MCF 10A (cell line): ENCODE data around the gene C3orf49. TPM values are rescaled to one million over a fixed set of nuclear protein-coding genes. Genes with fewer than 3 reads are reported as not detected.

Experiments used
- BruUV-seq: library from RNA; stranded (reverse); fragments of 400-500 nt; replicated peaks from 2 replicates; lab custom pipeline; 2021; lab: Mats Ljungman, UMichigan
- CTCF ChIA-PET: fragments of 300-600 bp; sonication (Branson Sonifier 250); formaldehyde crosslinking; extraction: SDS; loops from one replicate; lab custom pipeline; 2021; ENCODE audit warnings: antibody characterized with exemption, inconsistent platforms; lab: Yijun Ruan, JAX
- POLR2A ChIA-PET: fragments of 300-600, 350-650 bp; sonication (Branson Sonifier 250); formaldehyde crosslinking; extraction: SDS; loops from one replicate; lab custom pipeline; 2020; ENCODE audit warnings: antibody characterized with exemption, inconsistent platforms; lab: Yijun Ruan, JAX
- DNase-seq: peaks from one replicate; pipeline ENCODE4 v3.0.0-alpha.2; 2018; ENCODE audit not compliant: unreplicated experiment
- H3K27ac Mint-ChIP-seq: one replicate; pipeline ENCODE4 v1.8.0; 2022; ENCODE audit warnings: mild to moderate bottlenecking, low read depth, mixed read lengths; ENCODE audit not compliant: unreplicated experiment
- H3K27me3 Mint-ChIP-seq: one replicate; pipeline ENCODE4 v1.8.0; 2022; ENCODE audit warnings: mixed read lengths; ENCODE audit not compliant: insufficient read depth, unreplicated experiment
- H3K36me3 Mint-ChIP-seq: one replicate; pipeline ENCODE4 v1.8.0; 2022; ENCODE audit warnings: mild to moderate bottlenecking, moderate library complexity, mixed read lengths; ENCODE audit not compliant: insufficient read depth, unreplicated experiment
- H3K4me1 Mint-ChIP-seq: one replicate; pipeline ENCODE4 v1.8.0; 2022; ENCODE audit warnings: mixed read lengths; ENCODE audit not compliant: insufficient read depth, unreplicated experiment
- H3K4me3 Mint-ChIP-seq: one replicate; pipeline ENCODE4 v1.8.0; 2022; ENCODE audit warnings: mild to moderate bottlenecking, moderate library complexity, mixed read lengths; ENCODE audit not compliant: unreplicated experiment
- H3K9me3 Mint-ChIP-seq: one replicate; pipeline ENCODE4 v1.8.0; 2022; ENCODE audit warnings: mixed read lengths; ENCODE audit not compliant: unreplicated experiment
- CTCF ChIP-seq: fragments of 200-600 bp; IDR thresholded peaks from one replicate; pipeline ENCODE4 v1.8.0; 2022; ENCODE audit warnings: antibody characterized with exemption, mild to moderate bottlenecking; ENCODE audit not compliant: unreplicated experiment
- intact Hi-C: fragments of 100-400 bp; cut with micrococcal nuclease; formaldehyde crosslinking; loops from 2 replicates; pipeline ENCODE4 v1.14.1; 2022
- total RNA-seq: library from RNA; stranded (reverse); gene quantifications from 2 replicates; pipeline ENCODE4 v1.2.3, GENCODE V29; 2022

Gene C3orf49
- total RNA-seq, 1 experiment from 2014 or later, result not detected

DNA sequence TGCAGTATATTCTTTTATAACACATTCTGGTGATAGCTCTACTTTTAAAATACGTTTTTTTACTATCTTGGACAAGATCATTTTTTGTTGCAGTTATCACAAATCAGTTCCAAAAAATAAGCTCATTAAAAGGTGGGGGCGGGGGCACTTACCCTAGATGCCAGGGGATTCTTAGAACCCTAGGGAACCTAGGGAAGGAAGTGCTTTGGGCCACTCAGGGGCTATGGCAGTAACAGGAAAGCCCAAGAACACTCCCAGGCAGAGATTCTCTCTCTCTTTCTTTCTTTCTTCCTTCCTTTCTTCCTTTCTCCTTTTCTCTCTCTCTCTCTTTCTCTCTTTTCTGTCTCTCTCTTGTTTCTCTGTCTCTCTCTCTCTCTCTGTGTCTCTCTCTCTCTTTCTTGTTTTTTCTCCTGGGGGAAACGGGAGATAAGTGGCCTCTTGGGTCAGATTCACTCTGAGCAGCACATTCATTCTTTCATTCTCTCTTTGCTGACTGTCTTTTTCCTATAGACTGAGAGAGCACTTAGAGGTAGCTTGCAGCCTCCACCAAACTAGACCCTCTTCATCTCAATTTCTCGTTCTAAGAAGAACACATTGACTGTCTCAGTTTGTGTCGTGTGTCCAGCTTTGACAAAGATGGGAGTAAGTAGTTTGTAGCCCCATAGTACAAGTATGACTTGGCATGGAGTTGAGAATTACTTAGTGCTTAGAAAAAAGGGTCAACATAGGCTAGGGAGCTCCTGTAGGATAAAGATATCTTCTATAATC is 76.5 kb downstream of the C3orf49 start:
- no peak overlapping the region for H3K4me3 Mint-ChIP-seq
- TF ChIP-seq CTCF, result no peak
- ChIA-PET POLR2A (interaction anchor here (1.1 to 1.6 kb wide), 2 partner anchors 12 to 18 kb away, joined by 3 read pairs; no protein-coding TSS in a partner anchor), CTCF (interaction anchor here (0.6 kb wide), 2 partner anchors 9 to 114 kb away, joined by 3 to 4 read pairs; no protein-coding TSS in a partner anchor)
- BruUV-seq, result no TSS peak
- no peak for DNase-seq
- H3K36me3 Mint-ChIP-seq, result peaks cover 25% of the 10 kb centered on the region
- no peaks in the 10 kb centered on the region for H3K27me3 Mint-ChIP-seq
- peaks cover 6% of the 10 kb centered on the region for H3K4me1 Mint-ChIP-seq
- intact Hi-C loops, result no loop called here
- H3K27ac Mint-ChIP-seq, result no peak overlapping the region
- H3K9me3 Mint-ChIP-seq, result no peaks in the 10 kb centered on the region

DNA sequence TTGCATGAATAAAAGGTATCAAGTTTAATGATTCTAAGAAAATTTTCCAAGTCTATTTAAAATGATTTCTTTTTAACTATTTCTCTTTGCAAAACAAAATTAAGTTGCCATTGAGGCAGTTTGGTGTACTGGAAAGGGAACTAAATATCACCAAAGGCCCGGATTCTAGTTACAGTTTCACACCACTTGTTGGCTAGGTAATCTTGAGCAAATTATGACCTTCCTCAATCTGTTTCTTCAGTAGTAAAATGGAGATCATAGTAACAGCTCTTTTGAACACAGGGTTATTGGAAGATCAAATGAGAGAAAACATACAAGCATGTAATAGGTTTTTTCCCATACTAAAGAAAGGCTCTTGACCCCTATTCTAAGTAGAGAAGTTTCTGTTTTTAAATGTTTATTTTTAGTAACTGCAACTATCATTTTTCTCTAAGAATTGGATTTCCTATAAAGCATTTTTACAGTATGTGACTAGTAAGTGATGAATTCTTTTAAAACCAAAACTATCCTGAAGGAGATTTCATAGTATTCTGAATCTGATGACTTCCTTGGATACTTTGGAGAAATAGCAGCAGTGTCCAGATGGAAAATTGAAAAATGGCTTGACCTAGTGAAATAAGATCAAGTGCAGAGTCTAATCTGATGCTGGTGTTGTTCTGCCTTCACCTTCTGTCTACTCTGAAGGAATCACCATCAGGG is 77.4 kb downstream of the C3orf49 start:
- no TSS peak for BruUV-seq
- POLR2A ChIA-PET, result interaction anchor here (1.1 kb wide), 1 partner anchor 17 kb away, joined by 3 read pairs; no protein-coding TSS in a partner anchor
- no peak overlapping the region for H3K27ac Mint-ChIP-seq

More for the DNA sequence above, 77.4 kb downstream of the C3orf49 start:
- peaks cover 19% of the 10 kb centered on the region for H3K36me3 Mint-ChIP-seq
- intact Hi-C loops, result no loop called here
- H3K27me3 Mint-ChIP-seq, result no peaks in the 10 kb centered on the region
- no peak overlapping the region for H3K4me3 Mint-ChIP-seq
- H3K9me3 Mint-ChIP-seq, result no peaks in the 10 kb centered on the region
- CTCF ChIA-PET, result no interaction called here
- DNase-seq, result no peak
- peaks cover 6% of the 10 kb centered on the region for H3K4me1 Mint-ChIP-seq
- TF ChIP-seq CTCF, result no peak

Other genes starting within 250 kb of the C3orf49 start
- gene SNTN, start 166.6 kb upstream of the C3orf49 start, total RNA-seq, result not detected in 2 replicates
- gene THOC7, start 44.5 kb downstream of the C3orf49 start, total RNA-seq, result 117 and 123 TPM in 2 replicates
- gene ATXN7, start 44.6 kb downstream of the C3orf49 start, total RNA-seq, result 29.2 and 36.7 TPM in 2 replicates
- not detected in 2 replicates for gene SCAANT1, start 93.1 kb downstream of the C3orf49 start, total RNA-seq
- 62.7 and 66.0 TPM in 2 replicates for gene PSMD6, start 204.2 kb downstream of the C3orf49 start, total RNA-seq